Body of pancreas (tissue), 4 donors: Measurements from ENCODE around the gene TTLL11.

Source experiments
- POLR2A ChIP-seq, 3 donors: fragments of 450-650 bp; IDR thresholded peaks; one replicate each; pipeline ENCODE4 v1.6.1; 2016; ENCODE audit warnings: antibody characterized with exemption in 3 of 3, mild to moderate bottlenecking in 2 of 3
- TF ChIP-seq, protein P1 (sequence below), 7 experiments: fragments of 450-650 bp in 4 of 7; fragments of 200-600 bp in 3 of 7; sonication (generic) in 3 of 7; IDR thresholded peaks; one replicate each; pipeline ENCODE4 v1.5.1; 2016 to 2019; ENCODE audit warnings: antibody characterized with exemption in 7 of 7

DNA sequence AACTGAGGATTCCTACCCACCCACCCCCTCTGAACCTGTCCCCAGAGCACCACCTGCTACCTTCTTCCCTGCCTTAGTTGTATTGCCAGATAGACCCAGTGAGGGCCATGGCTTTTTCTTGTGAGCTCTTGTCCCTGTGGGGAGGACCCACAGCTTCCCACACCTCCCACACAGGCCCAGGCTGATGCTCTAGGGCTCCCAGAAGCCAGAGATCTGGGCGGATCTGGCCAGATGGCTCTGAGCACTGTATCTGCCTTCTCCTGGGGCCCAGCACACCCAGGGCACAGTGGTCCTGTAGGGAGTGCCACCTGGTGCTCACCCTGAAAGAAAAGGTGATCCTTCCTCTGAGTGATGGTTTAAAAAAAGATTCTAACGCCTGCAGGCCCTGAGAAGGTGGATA lies 310.0 kb downstream of the TTLL11 start:
- TF ChIP-seq, protein P1, sequence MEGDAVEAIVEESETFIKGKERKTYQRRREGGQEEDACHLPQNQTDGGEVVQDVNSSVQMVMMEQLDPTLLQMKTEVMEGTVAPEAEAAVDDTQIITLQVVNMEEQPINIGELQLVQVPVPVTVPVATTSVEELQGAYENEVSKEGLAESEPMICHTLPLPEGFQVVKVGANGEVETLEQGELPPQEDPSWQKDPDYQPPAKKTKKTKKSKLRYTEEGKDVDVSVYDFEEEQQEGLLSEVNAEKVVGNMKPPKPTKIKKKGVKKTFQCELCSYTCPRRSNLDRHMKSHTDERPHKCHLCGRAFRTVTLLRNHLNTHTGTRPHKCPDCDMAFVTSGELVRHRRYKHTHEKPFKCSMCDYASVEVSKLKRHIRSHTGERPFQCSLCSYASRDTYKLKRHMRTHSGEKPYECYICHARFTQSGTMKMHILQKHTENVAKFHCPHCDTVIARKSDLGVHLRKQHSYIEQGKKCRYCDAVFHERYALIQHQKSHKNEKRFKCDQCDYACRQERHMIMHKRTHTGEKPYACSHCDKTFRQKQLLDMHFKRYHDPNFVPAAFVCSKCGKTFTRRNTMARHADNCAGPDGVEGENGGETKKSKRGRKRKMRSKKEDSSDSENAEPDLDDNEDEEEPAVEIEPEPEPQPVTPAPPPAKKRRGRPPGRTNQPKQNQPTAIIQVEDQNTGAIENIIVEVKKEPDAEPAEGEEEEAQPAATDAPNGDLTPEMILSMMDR (IDR thresholded peaks at IDR 0.05): no peak
- no peak for TF ChIP-seq POLR2A (IDR thresholded peaks at IDR 0.05)
